Naive thymus-derived CD4-positive, alpha-beta T cell (primary cell): Measurements from ENCODE around the gene MTF1. TPM values are rescaled to one million over a fixed set of nuclear protein-coding genes. Genes with fewer than 3 reads are reported as not detected.
"Not testable (repeated sequence)": the region's sequence is repeated elsewhere in the genome, so short reads cannot be mapped to it uniquely, and the experiment has no call there.

Source experiments
- ATAC-seq: fragments of 150-1000 bp; cut with Tn5 transposase; 2 replicates; pipeline ENCODE4 v1.10.0; 2021; ENCODE audit warnings: mild to moderate bottlenecking, moderate library complexity
- CTCF ChIA-PET: fragments of 350-600 bp; sonication (Branson Sonifier 250); formaldehyde crosslinking; loops from one replicate; lab custom pipeline; 2021; ENCODE audit warnings: antibody characterized with exemption; lab: Charles Lee
- POLR2A ChIA-PET: fragments of 350-600 bp; sonication (Branson Sonifier 250); formaldehyde crosslinking; loops from one replicate; lab custom pipeline; 2021; ENCODE audit warnings: antibody characterized with exemption, inconsistent platforms; lab: Charles Lee
- DNase-seq, 9 donors: peaks; one replicate each; pipeline versions ENCODE4 v3.0.0 to v3.0.0-alpha.2; 2020 to 2022; ENCODE audit warnings: mixed read lengths in 1 of 9
- H3K27ac ChIP-seq: one replicate; pipeline ENCODE4 v1.7.0; 2013; ENCODE audit warnings: mild to moderate bottlenecking, low read depth, low read length, moderate library complexity
- H3K27me3 ChIP-seq, 2 donors: one replicate each; pipeline ENCODE4 v1.7.0; 2013; ENCODE audit warnings: low read length in 2 of 2, mild to moderate bottlenecking in 2 of 2, moderate library complexity in 2 of 2; ENCODE audit not compliant: control insufficient read depth in 2 of 2, insufficient read depth in 2 of 2
- H3K36me3 ChIP-seq, 3 experiments: 1 replicate in 2 of 3; 2 replicates in 1 of 3; pipeline ENCODE4 v1.7.0; 2013; ENCODE audit warnings: low read length in 3 of 3, mild to moderate bottlenecking in 3 of 3, moderate library complexity in 1 of 3; ENCODE audit not compliant: insufficient read depth in 3 of 3, control insufficient read depth in 2 of 3
- H3K4me1 ChIP-seq, 2 donors: one replicate each; pipeline ENCODE4 v1.7.0; 2013; ENCODE audit warnings: low read length in 2 of 2, mild to moderate bottlenecking in 2 of 2, moderate library complexity in 1 of 2; ENCODE audit not compliant: control insufficient read depth in 2 of 2, insufficient read depth in 2 of 2
- H3K4me3 ChIP-seq: 2 replicates; pipeline ENCODE4 v1.7.0; 2013; ENCODE audit warnings: mild to moderate bottlenecking, low read length
- H3K9me3 ChIP-seq, 3 experiments: 1 replicate in 2 of 3; 2 replicates in 1 of 3; pipeline ENCODE4 v1.7.0; 2013; ENCODE audit warnings: low read length in 3 of 3; ENCODE audit not compliant: control insufficient read depth in 2 of 3
- H3K27ac Mint-ChIP-seq, 9 donors: one replicate each; pipeline ENCODE4 v1.8.0; 2020 to 2022; ENCODE audit warnings: mixed read lengths in 9 of 9, mild to moderate bottlenecking in 8 of 9, moderate library complexity in 5 of 9, inconsistent platforms in 2 of 9
- H3K27me3 Mint-ChIP-seq, 5 donors: one replicate each; pipeline ENCODE4 v1.8.0; 2021 to 2022; ENCODE audit warnings: mixed read lengths in 5 of 5, mild to moderate bottlenecking in 1 of 5
- H3K36me3 Mint-ChIP-seq, 5 donors: one replicate each; pipeline ENCODE4 v1.8.0; 2020 to 2022; ENCODE audit warnings: mixed read lengths in 5 of 5, mild to moderate bottlenecking in 3 of 5, inconsistent platforms in 1 of 5
- H3K4me1 Mint-ChIP-seq, 7 donors: one replicate each; pipeline ENCODE4 v1.8.0; 2020 to 2022; ENCODE audit warnings: mixed read lengths in 7 of 7, mild to moderate bottlenecking in 3 of 7, inconsistent platforms in 1 of 7
- H3K4me3 Mint-ChIP-seq, 10 donors: one replicate each; pipeline ENCODE4 v1.8.0; 2020 to 2022; ENCODE audit warnings: mild to moderate bottlenecking in 10 of 10, mixed read lengths in 10 of 10, moderate library complexity in 6 of 10, inconsistent platforms in 2 of 10
- H3K9me3 Mint-ChIP-seq, 11 donors: one replicate each; pipeline ENCODE4 v1.8.0; 2020 to 2022; ENCODE audit warnings: mixed read lengths in 11 of 11, mild to moderate bottlenecking in 4 of 11, inconsistent platforms in 1 of 11, moderate library complexity in 1 of 11
- intact Hi-C, 2 donors: fragments of 100-400 bp; cut with micrococcal nuclease; formaldehyde crosslinking; loops; one replicate each; pipeline ENCODE4 v1.15.1; 2023
- polyA plus RNA-seq, 2 donors: library from polyadenylated mRNA; unstranded; fragments of 300-500 nt; fragmentation: Illumina TruSeq; gene quantifications; one replicate each; pipeline ENCODE4 v1.2.3, GENCODE V29; 2021
- total RNA-seq, 6 experiments: library from RNA in 5 of 6; stranded (reverse) in 5 of 6; gene quantifications; 1 replicate in 5 of 6; 2 replicates in 1 of 6; pipeline ENCODE4 v1.2.3 and lab custom pipeline; 2021 to 2026

MTF1 gene
- total RNA-seq (10 to 100 TPM; 22.9 to 45.2 (median 27.1) TPM), polyA plus RNA-seq (10 to 100 TPM; 25.2 to 27.1 TPM), total RNA-seq (lab: John Stamatoyannopoulos, UW) (31.1 reads per million, percentile 60 among the genes with 10 or more reads in this experiment)

GRCh38 chr1:37859507-37860345 is at the start of gene MTF1:
MTF1 (minus strand) TSS chr1:37859592; CDS start chr1:37857658, 1,934 bp downstream.
- ChIA-PET CTCF (interaction anchor here (0.6 to 1.7 kb wide), 9 partner anchors 8 to 264 kb away, joined by 3 to 9 read pairs (median 3); partner anchors contain the start of gene GNL2), POLR2A (interaction anchor here (0.6 to 2.4 kb wide), 9 partner anchors 10 to 381 kb away, joined by 3 to 21 read pairs (median 4); partner anchors contain the start of genes C1orf122, GNL2 and YRDC)
- Mint-ChIP-seq H3K4me3 (peak within 1 kb of the TSS; percentile 89 to 100 (median 96)), H3K27ac (peak within 1 kb of the TSS; percentile 90 to 99 (median 95)), H3K9me3 (no peaks in the 10 kb centered on the region), H3K36me3 (peaks cover 7 to 18% (median 11%) of the 10 kb centered on the region in 5 donors), H3K27me3 (no peaks in the 10 kb centered on the region), H3K4me1 (peaks cover 26 to 39% (median 33%) of the 10 kb centered on the region in 7 donors)
- Histone ChIP-seq H3K27me3 (no peaks in the 10 kb centered on the region), H3K4me1 (peaks cover 12 to 19% of the 10 kb centered on the region in 2 donors), H3K4me3 (peak within 1 kb of the TSS; percentile 94), H3K9me3 (no peaks in the 10 kb centered on the region), H3K27ac (peak within 1 kb of the TSS; percentile 89), H3K36me3 (peaks cover 0 to 29% (median 7%) of the 10 kb centered on the region in 3 experiments)
- DNase-seq (peak; percentile 85 to 98 (median 97)), ATAC-seq (peak; percentile 99)
- intact Hi-C loops: loop anchor here (1.0 to 5.0 kb wide), 12 partner anchors 48 to 1000 kb away; partner anchors contain the start of genes CDCA8 (in 2 of the 2), SF3A3 (in 2 of the 2), YRDC (in 2 of the 2) and MEAF6 (in 1 of the 2)

GRCh38 chr1:37908531-37908930 is 49.1 kb upstream of the MTF1 start:
- H3K4me1 ChIP-seq, H3K27ac ChIP-seq, POLR2A ChIA-PET, H3K27me3 Mint-ChIP-seq, H3K4me3 ChIP-seq, H3K27me3 ChIP-seq, ATAC-seq, CTCF ChIA-PET, DNase-seq, H3K36me3 ChIP-seq, intact Hi-C loops, H3K27ac Mint-ChIP-seq, H3K4me3 Mint-ChIP-seq: not testable (repeated sequence)
- Mint-ChIP-seq H3K9me3 (peaks cover 0 to 30% (median 9%) of the 10 kb centered on the region in 11 donors), H3K36me3 (peaks cover 0 to 28% (median 11%) of the 10 kb centered on the region in 5 donors), H3K4me1 (peaks cover 0 to 18% (median 4%) of the 10 kb centered on the region in 7 donors)
- H3K9me3 ChIP-seq: peaks cover 0 to 16% (median 0%) of the 10 kb centered on the region in 3 experiments

- H3K4me3 Mint-ChIP-seq, CTCF ChIA-PET, H3K27me3 ChIP-seq, H3K27ac ChIP-seq, H3K4me1 ChIP-seq, H3K36me3 ChIP-seq, H3K27me3 Mint-ChIP-seq, intact Hi-C loops, POLR2A ChIA-PET, ATAC-seq, DNase-seq, H3K4me3 ChIP-seq: not testable (repeated sequence)
- peaks cover 0 to 18% (median 4%) of the 10 kb centered on the region in 7 donors for H3K4me1 Mint-ChIP-seq
- peaks cover 0 to 28% (median 11%) of the 10 kb centered on the region in 5 donors for H3K36me3 Mint-ChIP-seq
- H3K27ac Mint-ChIP-seq: peak overlapping the region in 1 of 9 donors; percentile 63
- peaks cover 0 to 16% (median 0%) of the 10 kb centered on the region in 3 experiments for H3K9me3 ChIP-seq
- peaks cover 0 to 30% (median 9%) of the 10 kb centered on the region in 11 donors for H3K9me3 Mint-ChIP-seq
Observed at GRCh38 chr1:37907416-37908125, 48.2 kb upstream of the MTF1 start.

- not testable (repeated sequence) for H3K27ac Mint-ChIP-seq
Observed at GRCh38 chr1:37906591-37906990, 47.2 kb upstream of the MTF1 start.

GRCh38 chr1:37905727-37906126 is 46.3 kb upstream of the MTF1 start:
- H3K36me3 ChIP-seq: no peaks in the 10 kb centered on the region
- H3K27me3 ChIP-seq: no peaks in the 10 kb centered on the region
- POLR2A ChIA-PET: interaction anchor here (0.6 kb wide), 1 partner anchor 1196 kb away, joined by 4 read pairs; no protein-coding TSS in a partner anchor

More at GRCh38 chr1:37906591-37906990, 47.2 kb upstream of the MTF1 start:
- Mint-ChIP-seq H3K9me3 (peaks cover 0 to 30% (median 9%) of the 10 kb centered on the region in 11 donors), H3K36me3 (peaks cover 3 to 30% (median 11%) of the 10 kb centered on the region in 5 donors), H3K4me1 (peaks cover 3 to 18% (median 7%) of the 10 kb centered on the region in 7 donors)
- POLR2A ChIA-PET, DNase-seq, H3K4me3 Mint-ChIP-seq, CTCF ChIA-PET, ATAC-seq, H3K4me1 ChIP-seq, H3K36me3 ChIP-seq, H3K27ac ChIP-seq, H3K4me3 ChIP-seq, intact Hi-C loops, H3K27me3 ChIP-seq, H3K27me3 Mint-ChIP-seq: not testable (repeated sequence)
- H3K9me3 ChIP-seq: peaks cover 0 to 16% (median 0%) of the 10 kb centered on the region in 3 experiments

GRCh38 chr1:37903921-37904320 is 44.5 kb upstream of the MTF1 start:
- H3K4me3 Mint-ChIP-seq, H3K4me3 ChIP-seq, H3K36me3 ChIP-seq, DNase-seq, ATAC-seq, POLR2A ChIA-PET, intact Hi-C loops, H3K4me1 ChIP-seq, H3K27me3 ChIP-seq, H3K27ac Mint-ChIP-seq, H3K27me3 Mint-ChIP-seq, CTCF ChIA-PET, H3K27ac ChIP-seq: not testable (repeated sequence)
- peaks cover 0 to 16% (median 0%) of the 10 kb centered on the region in 3 experiments for H3K9me3 ChIP-seq
- Mint-ChIP-seq H3K9me3 (peaks cover 0 to 27% (median 8%) of the 10 kb centered on the region in 11 donors), H3K36me3 (peaks cover 9 to 23% (median 14%) of the 10 kb centered on the region in 5 donors), H3K4me1 (peaks cover 4 to 18% (median 10%) of the 10 kb centered on the region in 7 donors)

More at GRCh38 chr1:37905727-37906126, 46.3 kb upstream of the MTF1 start:
- Histone ChIP-seq H3K9me3 (peaks cover 0 to 16% (median 0%) of the 10 kb centered on the region in 3 experiments), H3K4me1 (no peaks in the 10 kb centered on the region), H3K27ac (no peak overlapping the region), H3K4me3 (no peak overlapping the region)
- Mint-ChIP-seq H3K4me1 (peaks cover 4 to 24% (median 10%) of the 10 kb centered on the region in 7 donors), H3K27me3 (no peaks in the 10 kb centered on the region), H3K27ac (no peak overlapping the region), H3K4me3 (no peak overlapping the region), H3K9me3 (peaks cover 0 to 30% (median 9%) of the 10 kb centered on the region in 11 donors), H3K36me3 (peaks cover 9 to 30% (median 14%) of the 10 kb centered on the region in 5 donors)
- CTCF ChIA-PET: interaction anchor here (0.6 kb wide), 1 partner anchor 25 kb away, joined by 3 read pairs; no protein-coding TSS in a partner anchor
- DNase-seq: no peak
- ATAC-seq: no peak
- intact Hi-C loops: no loop called here
